WTC11 (cell line): Measurements from ENCODE around the gene FAAH2. TPM values are rescaled to one million over a fixed set of nuclear protein-coding genes. Genes with fewer than 3 reads are reported as not detected.
"Not testable (repeated sequence)": the region's sequence is repeated elsewhere in the genome, so short reads cannot be mapped to it uniquely, and the experiment has no call there.

Experiments
- ATAC-seq: fragments of 200-7000 bp; cut with Tn5 transposase; 2 replicates; pipeline ENCODE4 v1.10.0; 2021; ENCODE audit warnings: mild to moderate bottlenecking, moderate library complexity
- CTCF ChIA-PET: fragments of 300-600 bp; sonication (Branson Sonifier 250); formaldehyde crosslinking; loops from one replicate; lab custom pipeline; 2021; ENCODE audit warnings: antibody characterized with exemption; lab: Charles Lee
- POLR2A ChIA-PET: fragments of 350-600 bp; sonication (Branson Sonifier 250); formaldehyde crosslinking; loops from one replicate; lab custom pipeline; 2021; ENCODE audit warnings: antibody characterized with exemption; lab: Charles Lee
- DNase-seq: peaks from one replicate; pipeline ENCODE4 v3.0.0; 2021; ENCODE audit warnings: low spot score
- H3K27ac Mint-ChIP-seq: 2 replicates; pipeline ENCODE4 v1.8.0; 2021; ENCODE audit warnings: mixed read lengths
- H3K27me3 Mint-ChIP-seq: 2 replicates; pipeline ENCODE4 v1.8.0; 2021; ENCODE audit warnings: low read depth, mild to moderate bottlenecking, moderate library complexity, mixed read lengths
- H3K36me3 Mint-ChIP-seq: 2 replicates; pipeline ENCODE4 v1.8.0; 2021; ENCODE audit warnings: mixed read lengths
- H3K4me1 Mint-ChIP-seq: 2 replicates; pipeline ENCODE4 v1.8.0; 2022; ENCODE audit warnings: mixed read lengths
- H3K4me3 Mint-ChIP-seq: 2 replicates; pipeline ENCODE4 v1.8.0; 2021; ENCODE audit warnings: mild to moderate bottlenecking, moderate library complexity, mixed read lengths
- H3K9me3 Mint-ChIP-seq: 2 replicates; pipeline ENCODE4 v1.8.0; 2021; ENCODE audit warnings: mixed read lengths
- AR ChIP-seq: fragments of 250-450 bp; sonication (Bioruptor Pico); IDR thresholded peaks from 2 replicates; pipeline ENCODE4 v1.9.0; 2021; ENCODE audit warnings: mild to moderate bottlenecking
- CBFB ChIP-seq: sonication (generic); formaldehyde crosslinking; IDR thresholded peaks from 2 replicates; pipeline ENCODE4 v1.8.1; 2022; ENCODE audit warnings: mild to moderate bottlenecking, low read depth, missing genetic modification reagents
- GRHL2 ChIP-seq: fragments of 250-450 bp; sonication (Bioruptor Pico); IDR thresholded peaks from 2 replicates; pipeline ENCODE4 v1.8.0; 2022; ENCODE audit warnings: mild to moderate bottlenecking, moderate library complexity; ENCODE audit not compliant: insufficient replicate concordance, severe bottlenecking
- IRF2 ChIP-seq: sonication (generic); formaldehyde crosslinking; IDR thresholded peaks from 2 replicates; pipeline ENCODE4 v1.8.0; 2022; ENCODE audit warnings: low read depth, missing genetic modification reagents, borderline replicate concordance
- KAT7 ChIP-seq: sonication (generic); formaldehyde crosslinking; IDR thresholded peaks from 2 replicates; pipeline ENCODE4 v1.8.1; 2023; ENCODE audit warnings: missing genetic modification reagents, mild to moderate bottlenecking, borderline replicate concordance
- MAX ChIP-seq: sonication (generic); formaldehyde crosslinking; IDR thresholded peaks from 2 replicates; pipeline ENCODE4 v1.8.0; 2022; ENCODE audit warnings: mild to moderate bottlenecking, missing genetic modification reagents
- NR2C2 ChIP-seq: sonication (generic); formaldehyde crosslinking; IDR thresholded peaks from 2 replicates; pipeline ENCODE4 v1.8.0; 2022; ENCODE audit warnings: mild to moderate bottlenecking, missing genetic modification reagents
- SMAD4 ChIP-seq: sonication (generic); formaldehyde crosslinking; IDR thresholded peaks from 2 replicates; pipeline ENCODE4 v1.8.0; 2022; ENCODE audit warnings: mild to moderate bottlenecking, missing genetic modification reagents
- TEAD1 ChIP-seq: sonication (generic); formaldehyde crosslinking; IDR thresholded peaks from 2 replicates; pipeline ENCODE4 v1.8.0; 2022; ENCODE audit warnings: mild to moderate bottlenecking, missing genetic modification reagents
- ZBTB21 ChIP-seq: sonication (generic); formaldehyde crosslinking; IDR thresholded peaks from 2 replicates; pipeline ENCODE4 v1.8.1; 2023; ENCODE audit warnings: mild to moderate bottlenecking, missing genetic modification reagents, borderline replicate concordance
- ZNF121 ChIP-seq: sonication (generic); formaldehyde crosslinking; IDR thresholded peaks from 2 replicates; pipeline ENCODE4 v1.8.0; 2023; ENCODE audit warnings: missing genetic modification reagents
- ZNF263 ChIP-seq: sonication (generic); formaldehyde crosslinking; IDR thresholded peaks from 2 replicates; pipeline ENCODE4 v1.8.1; 2022; ENCODE audit warnings: low read depth, mild to moderate bottlenecking, moderate library complexity, missing genetic modification reagents
- ZNF396 ChIP-seq: fragments of 250-450 bp; sonication (Bioruptor Pico); IDR thresholded peaks from 2 replicates; pipeline ENCODE4 v1.8.0; 2021; ENCODE audit warnings: mild to moderate bottlenecking, moderate library complexity, borderline replicate concordance
- ZNF423 ChIP-seq: fragments of 250-450 bp; sonication (Bioruptor Pico); IDR thresholded peaks from 2 replicates; pipeline ENCODE4 v2.1.2; 2022; ENCODE audit warnings: mild to moderate bottlenecking, moderate library complexity
- ZNF425 ChIP-seq: fragments of 250-450 bp; sonication (Bioruptor Pico); conservative IDR thresholded peaks from 2 replicates; pipeline ENCODE4 v1.9.0; 2021; ENCODE audit warnings: mild to moderate bottlenecking
- total RNA-seq: library from RNA; stranded (reverse); gene quantifications from 3 replicates; pipeline ENCODE4 v1.2.3, GENCODE V29; 2021
- TF ChIP-seq, protein P1 (sequence below): sonication (generic); formaldehyde crosslinking; IDR thresholded peaks from 2 replicates; pipeline ENCODE4 v1.8.1; 2023; ENCODE audit warnings: mild to moderate bottlenecking, moderate library complexity, missing genetic modification reagents
- TF ChIP-seq, protein P2 (sequence below): sonication (generic); formaldehyde crosslinking; IDR thresholded peaks from 2 replicates; pipeline ENCODE4 v1.8.1; 2023; ENCODE audit warnings: mild to moderate bottlenecking, missing genetic modification reagents

Gene FAAH2
- total RNA-seq, 1 experiment from 2014 or later: 5.0 TPM

DNA sequence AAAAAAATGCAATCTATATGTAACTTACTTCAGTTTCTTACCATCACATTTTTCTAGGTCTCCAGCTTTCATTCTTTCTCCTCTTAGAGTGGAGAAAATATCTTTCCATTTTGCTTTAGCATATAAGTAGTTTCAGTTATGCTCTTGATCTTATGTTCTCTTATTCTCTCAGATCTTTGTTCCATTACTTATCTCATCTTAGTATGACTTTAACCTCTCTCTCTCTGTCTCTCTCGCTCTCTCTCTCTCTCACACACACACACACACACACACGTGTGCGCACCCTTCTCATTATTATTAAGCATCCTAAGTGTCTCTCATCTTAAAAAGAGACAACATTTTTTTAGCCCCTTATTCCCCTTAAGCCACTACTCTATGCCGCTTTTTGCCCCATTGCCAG, 92.8 kb downstream of the FAAH2 start:
- POLR2A ChIA-PET: no interaction called here
- CTCF ChIA-PET: no interaction called here

GRCh38 chrX:57380026-57380796, 93.7 kb downstream of the FAAH2 start:
- H3K4me1 Mint-ChIP-seq: no peaks in the 10 kb centered on the region
- no peak overlapping the region for H3K27ac Mint-ChIP-seq
- POLR2A ChIA-PET: no interaction called here
- H3K36me3 Mint-ChIP-seq: no peaks in the 10 kb centered on the region; the same call in 1 of the 2 replicates
- ATAC-seq (no peak), DNase-seq (no peak)
- no peaks in the 10 kb centered on the region for H3K9me3 Mint-ChIP-seq
- TF ChIP-seq ZNF396 (CRISPR knock-in tag) (no peak), TEAD1 (CRISPR knock-in tag) (no peak), ZNF263 (CRISPR knock-in tag) (no peak), NR2C2 (CRISPR knock-in tag) (no peak), ZNF423 (no peak), AR (CRISPR knock-in tag) (no peak)
- TF ChIP-seq, protein P1, sequence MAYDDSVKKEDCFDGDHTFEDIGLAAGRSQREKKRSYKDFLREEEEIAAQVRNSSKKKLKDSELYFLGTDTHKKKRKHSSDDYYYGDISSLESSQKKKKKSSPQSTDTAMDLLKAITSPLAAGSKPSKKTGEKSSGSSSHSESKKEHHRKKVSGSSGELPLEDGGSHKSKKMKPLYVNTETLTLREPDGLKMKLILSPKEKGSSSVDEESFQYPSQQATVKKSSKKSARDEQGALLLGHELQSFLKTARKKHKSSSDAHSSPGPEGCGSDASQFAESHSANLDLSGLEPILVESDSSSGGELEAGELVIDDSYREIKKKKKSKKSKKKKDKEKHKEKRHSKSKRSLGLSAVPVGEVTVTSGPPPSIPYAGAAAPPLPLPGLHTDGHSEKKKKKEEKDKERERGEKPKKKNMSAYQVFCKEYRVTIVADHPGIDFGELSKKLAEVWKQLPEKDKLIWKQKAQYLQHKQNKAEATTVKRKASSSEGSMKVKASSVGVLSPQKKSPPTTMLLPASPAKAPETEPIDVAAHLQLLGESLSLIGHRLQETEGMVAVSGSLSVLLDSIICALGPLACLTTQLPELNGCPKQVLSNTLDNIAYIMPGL (CRISPR knock-in tag): no peak
- TF ChIP-seq, all 79 proteins: peak for 0
- CTCF ChIA-PET: no interaction called here
- Mint-ChIP-seq H3K27me3 (no peaks in the 10 kb centered on the region), H3K4me3 (no peak overlapping the region)

More for the DNA sequence above, 92.8 kb downstream of the FAAH2 start:
- Mint-ChIP-seq H3K27ac (no peak overlapping the region), H3K9me3 (no peaks in the 10 kb centered on the region), H3K27me3 (no peaks in the 10 kb centered on the region), H3K36me3 (no peaks in the 10 kb centered on the region; the same call in 1 of the 2 replicates), H3K4me1 (no peaks in the 10 kb centered on the region), H3K4me3 (no peak overlapping the region)
- ATAC-seq: no peak
- TF ChIP-seq CBFB (CRISPR knock-in tag): no peak
- no peak for DNase-seq

DNA sequence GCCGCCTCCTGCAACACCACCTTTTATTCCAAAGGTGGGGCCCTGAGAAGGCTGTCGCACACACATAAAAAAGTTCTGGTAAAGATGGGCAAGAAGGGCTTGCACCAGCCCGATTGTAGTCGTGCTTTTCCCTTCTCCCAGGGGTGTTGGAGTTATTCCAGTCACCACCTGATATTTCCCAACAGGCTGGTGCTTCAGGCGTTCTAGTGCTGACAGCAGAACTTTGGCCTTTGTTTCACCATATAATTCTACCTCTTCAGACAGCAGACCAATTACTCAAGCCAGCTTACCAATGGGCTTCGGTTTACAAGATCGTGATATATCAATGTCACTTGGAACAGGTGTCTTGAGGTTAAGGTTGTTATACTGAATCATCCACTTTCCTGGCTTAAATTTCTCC, 107.7 kb downstream of the FAAH2 start:
- H3K9me3 Mint-ChIP-seq, H3K27ac Mint-ChIP-seq, DNase-seq, H3K27me3 Mint-ChIP-seq, H3K4me1 Mint-ChIP-seq, ATAC-seq, H3K36me3 Mint-ChIP-seq, POLR2A ChIA-PET, CTCF ChIA-PET, H3K4me3 Mint-ChIP-seq: not testable (repeated sequence)

DNA sequence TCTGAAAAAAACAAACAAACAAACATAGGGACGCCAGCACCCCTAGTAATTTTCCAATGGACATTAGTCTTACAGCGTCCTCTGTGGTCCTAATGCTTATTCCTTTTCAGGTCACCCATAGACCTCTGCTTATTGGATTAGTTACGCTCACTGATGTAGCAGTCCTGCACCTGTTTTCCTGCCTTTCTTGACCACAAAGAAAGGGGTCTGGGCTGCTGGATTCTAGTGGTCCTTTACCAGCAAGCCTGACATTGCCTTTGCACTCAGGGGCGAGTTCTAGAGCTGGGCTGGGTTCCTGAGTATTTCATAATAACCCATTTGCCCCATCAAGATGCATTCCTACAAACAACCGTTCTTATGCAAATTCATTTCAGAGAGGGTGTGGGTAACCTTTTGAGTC, 116.7 kb downstream of the FAAH2 start:
- POLR2A ChIA-PET: not testable (repeated sequence)

DNA sequence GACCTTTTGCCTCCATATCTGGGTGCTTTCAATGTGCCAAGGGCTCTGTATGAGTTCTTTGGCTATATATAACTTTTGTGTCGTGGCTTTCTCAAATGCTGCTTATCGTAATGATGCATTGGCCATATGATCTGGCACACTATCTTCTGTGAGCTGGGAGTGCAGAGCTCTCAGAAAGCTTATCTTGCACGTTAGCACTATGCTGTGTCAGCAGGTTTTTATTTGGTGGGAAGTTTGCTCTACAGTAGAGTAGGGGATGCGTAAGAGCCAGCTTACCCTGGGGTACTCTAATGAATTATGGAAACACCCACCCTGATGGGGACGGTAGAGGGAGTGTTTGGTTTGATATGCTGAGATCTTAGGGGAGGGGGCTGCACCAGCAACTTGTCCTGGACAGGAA, 119.6 kb downstream of the FAAH2 start:
- Mint-ChIP-seq H3K27me3 (peaks cover 36% of the 10 kb centered on the region), H3K9me3 (peaks cover 4% of the 10 kb centered on the region), H3K27ac (no peak overlapping the region), H3K36me3 (peaks cover 6% of the 10 kb centered on the region; the same call in 1 of the 2 replicates), H3K4me3 (no peak overlapping the region), H3K4me1 (peaks cover 19% of the 10 kb centered on the region)
- ChIA-PET POLR2A (no interaction called here), CTCF (no interaction called here)
- no peak for ATAC-seq
- DNase-seq: no peak
- TF ChIP-seq KAT7 (CRISPR knock-in tag) (no peak), ZBTB21 (CRISPR knock-in tag) (no peak), ZNF121 (no peak), IRF2 (CRISPR knock-in tag) (no peak), SMAD4 (CRISPR knock-in tag) (no peak), ZNF425 (CRISPR knock-in tag) (no peak), MAX (no peak), GRHL2 (no peak)
- TF ChIP-seq, protein P2, sequence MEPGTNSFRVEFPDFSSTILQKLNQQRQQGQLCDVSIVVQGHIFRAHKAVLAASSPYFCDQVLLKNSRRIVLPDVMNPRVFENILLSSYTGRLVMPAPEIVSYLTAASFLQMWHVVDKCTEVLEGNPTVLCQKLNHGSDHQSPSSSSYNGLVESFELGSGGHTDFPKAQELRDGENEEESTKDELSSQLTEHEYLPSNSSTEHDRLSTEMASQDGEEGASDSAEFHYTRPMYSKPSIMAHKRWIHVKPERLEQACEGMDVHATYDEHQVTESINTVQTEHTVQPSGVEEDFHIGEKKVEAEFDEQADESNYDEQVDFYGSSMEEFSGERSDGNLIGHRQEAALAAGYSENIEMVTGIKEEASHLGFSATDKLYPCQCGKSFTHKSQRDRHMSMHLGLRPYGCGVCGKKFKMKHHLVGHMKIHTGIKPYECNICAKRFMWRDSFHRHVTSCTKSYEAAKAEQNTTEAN (CRISPR knock-in tag): no peak

More for the DNA sequence above, 116.7 kb downstream of the FAAH2 start:
- CTCF ChIA-PET, H3K36me3 Mint-ChIP-seq, ATAC-seq, H3K27ac Mint-ChIP-seq, DNase-seq, H3K9me3 Mint-ChIP-seq, H3K4me3 Mint-ChIP-seq: not testable (repeated sequence)
- peaks cover 36% of the 10 kb centered on the region for H3K27me3 Mint-ChIP-seq
- peaks cover 23% of the 10 kb centered on the region for H3K4me1 Mint-ChIP-seq
